Kidney (tissue), 14 donors: ENCODE measurements around the gene SAMD15. TPM values are rescaled to one million over a fixed set of nuclear protein-coding genes. Genes with fewer than 3 reads are reported as not detected.

Source experiments
- DNase-seq, 5 donors: peaks; one replicate each; pipeline ENCODE4 v3.0.0-alpha.2; 2013 to 2020
- FAIRE-seq: peaks from 2 replicates; lab custom pipeline; 2012; peaks lifted over from hg19 to GRCh38; lab: Jason Lieb, UNC
- H3K27ac ChIP-seq, 2 donors: one replicate each; pipeline ENCODE4 v1.7.0; 2013; ENCODE audit warnings: low read depth in 2 of 2, low read length in 2 of 2, inconsistent platforms in 1 of 2
- H3K27me3 ChIP-seq: one replicate; pipeline ENCODE4 v1.7.1; 2013; ENCODE audit warnings: low read length, inconsistent platforms; ENCODE audit not compliant: control insufficient read depth, insufficient read depth
- H3K36me3 ChIP-seq, 3 donors: one replicate each; pipeline versions ENCODE4 v1.7.0 to v1.7.1; 2013; ENCODE audit warnings: low read length in 3 of 3, control low read depth in 1 of 3, inconsistent platforms in 1 of 3; ENCODE audit not compliant: insufficient read depth in 3 of 3, control insufficient read depth in 2 of 3
- H3K4me1 ChIP-seq, 3 donors: one replicate each; pipeline versions ENCODE4 v1.7.0 to v1.7.1; 2013; ENCODE audit warnings: low read length in 3 of 3, inconsistent platforms in 1 of 3, low read depth in 1 of 3; ENCODE audit not compliant: control insufficient read depth in 2 of 3, insufficient read depth in 2 of 3
- H3K4me3 ChIP-seq, 3 donors: one replicate each; pipeline versions ENCODE4 v1.7.0 to v1.8.1; 2013; ENCODE audit warnings: low read length in 3 of 3, control low read depth in 1 of 3, inconsistent platforms in 1 of 3
- H3K9ac ChIP-seq, 3 donors: one replicate each; pipeline versions ENCODE4 v1.7.0 to v1.7.1; 2013; ENCODE audit warnings: low read length in 3 of 3, control low read depth in 1 of 3, inconsistent platforms in 1 of 3
- H3K9me3 ChIP-seq, 3 donors: one replicate each; pipeline versions ENCODE4 v1.7.0 to v1.7.1; 2013; ENCODE audit warnings: low read length in 3 of 3, control low read depth in 1 of 3, inconsistent platforms in 1 of 3; ENCODE audit not compliant: control insufficient read depth in 2 of 3, insufficient read depth in 1 of 3
- CTCF ChIP-seq: IDR thresholded peaks from 3 replicates; pipeline ENCODE4 v1.5.1; 2012; ENCODE audit warnings: mild to moderate bottlenecking, moderate library complexity, borderline replicate concordance; ENCODE audit not compliant: insufficient read depth; ENCODE audit errors: extremely low read depth
- intact Hi-C: fragments of 100-400 bp; cut with DNase I; formaldehyde crosslinking; loops from one replicate; pipeline ENCODE4 v1.11.1; 2022
- polyA plus RNA-seq: library from polyadenylated mRNA; stranded (reverse); fragments of 350-450 nt; fragmentation: Illumina TruSeq; extraction: RNeasy Lipid Tissue Mini Kit (QIAGEN cat#74804); gene quantifications from one replicate; pipeline ENCODE4 v1.2.3, GENCODE V29; 2014; ENCODE audit warnings: low read depth, low replicate concordance; ENCODE audit not compliant: insufficient read depth
- total RNA-seq: library from RNA; stranded (reverse); fragmentation: NEBNext Ultra II Directional; extraction: Animal tissue kit (Norgen Biotek cat#: 25700); gene quantifications from one replicate; pipeline ENCODE4 v1.2.1, GENCODE V29; 2021
- donor health status: control.
- donor health status: control.
- donor health status: control.
- donor health status: control.
- donor health status: control.
- donor health status: DM: yes; HTN: yes; CAD: no.
- donor health status: Normal renal cell carcinoma (clear cell type).

Gene SAMD15
- total and polyA plus RNA-seq, 2 donors from 2014 or later = 1.8 to 6.2 TPM

GRCh38 chr14:77340389-77340788, 36.8 kb upstream of the SAMD15 start:
- Histone ChIP-seq H3K36me3 (peaks cover 5 to 12% (median 11%) of the 10 kb centered on the region in 3 donors), H3K4me1 (no peaks in the 10 kb centered on the region), H3K27ac (no peak overlapping the region), H3K4me3 (no peak overlapping the region), H3K9ac (no peak overlapping the region), H3K27me3 (no peaks in the 10 kb centered on the region), H3K9me3 (no peaks in the 10 kb centered on the region)
- no peak for DNase-seq
- TF ChIP-seq CTCF = no peak
- intact Hi-C loops = no loop called here
- FAIRE-seq = no peak

- DNase-seq (no peak), FAIRE-seq (no peak)
- no peaks in the 10 kb centered on the region for H3K9me3 ChIP-seq
- H3K36me3 ChIP-seq = peaks cover 5 to 12% (median 11%) of the 10 kb centered on the region in 3 donors
- H3K9ac ChIP-seq = no peak overlapping the region
- intact Hi-C loops = no loop called here
- no peaks in the 10 kb centered on the region for H3K27me3 ChIP-seq
- no peaks in the 10 kb centered on the region for H3K4me1 ChIP-seq
- H3K27ac ChIP-seq = no peak overlapping the region
- TF ChIP-seq CTCF = no peak
- no peak overlapping the region for H3K4me3 ChIP-seq
Measured at GRCh38 chr14:77342726-77343397, 34.3 kb upstream of the SAMD15 start.

GRCh38 chr14:77343662-77344061, 33.5 kb upstream of the SAMD15 start:
- H3K4me1 ChIP-seq = no peaks in the 10 kb centered on the region
- H3K27me3 ChIP-seq = no peaks in the 10 kb centered on the region
- TF ChIP-seq CTCF = no peak
- H3K27ac ChIP-seq = no peak overlapping the region
- intact Hi-C loops = no loop called here
- no peaks in the 10 kb centered on the region for H3K9me3 ChIP-seq
- FAIRE-seq (no peak), DNase-seq (no peak)
- H3K4me3 ChIP-seq = no peak overlapping the region
- peaks cover 5 to 12% (median 11%) of the 10 kb centered on the region in 3 donors for H3K36me3 ChIP-seq
- H3K9ac ChIP-seq = no peak overlapping the region
